Transverse colon (tissue), 4 donors: ENCODE data around the gene CD24.

Source experiments
- CTCF ChIP-seq, 5 experiments: fragments of 200-600 bp in 3 of 5; fragments of 450-650 bp in 2 of 5; sonication (generic) in 3 of 5; IDR thresholded peaks; 1 replicate in 2 of 5; 2 replicates in 3 of 5; pipeline ENCODE4 v1.5.1; 2016 to 2017; ENCODE audit warnings: antibody characterized with exemption in 5 of 5, inconsistent platforms in 3 of 5, mild to moderate bottlenecking in 2 of 5, moderate library complexity in 1 of 5
- POLR2A ChIP-seq: fragments of 450-650 bp; IDR thresholded peaks from one replicate; pipeline ENCODE4 v1.6.1; 2016; ENCODE audit warnings: antibody characterized with exemption, mild to moderate bottlenecking, moderate library complexity
- POLR2AphosphoS5 ChIP-seq, 3 donors: sonication (generic); formaldehyde crosslinking; IDR thresholded peaks; one replicate each; pipeline ENCODE4 v1.6.1; 2016; ENCODE audit warnings: antibody characterized with exemption in 3 of 3

DNA sequence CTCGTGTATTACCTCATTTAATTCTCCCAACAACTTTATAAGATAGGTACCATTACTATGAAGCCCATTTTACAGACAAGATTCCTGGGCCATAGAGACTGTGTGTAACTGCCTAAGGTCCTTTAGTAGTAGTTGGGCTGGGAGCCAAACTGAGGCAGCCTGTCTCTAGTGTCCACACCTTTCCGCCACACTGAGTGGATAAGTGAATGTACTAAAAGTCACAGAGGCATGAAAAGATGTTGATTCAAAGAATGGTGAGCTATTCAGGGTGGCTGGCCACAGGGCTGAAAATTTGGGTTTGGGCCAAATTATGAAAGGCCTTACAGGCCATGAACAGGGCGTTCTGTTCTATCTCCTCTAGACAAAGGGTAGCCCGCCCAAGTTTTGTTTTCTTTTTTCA, 11.0 kb downstream of the CD24 start:
- TF ChIP-seq POLR2AphosphoS5 (IDR thresholded peaks at IDR 0.05): no peak
- TF ChIP-seq CTCF (IDR thresholded peaks at IDR 0.05): no peak
- TF ChIP-seq POLR2A: no peak
